Loucy (cell line): ENCODE results near the gene ADAMTS15.

Experiments used
- EZH2phosphoT487 ChIP-seq: fragments of 200-600 bp; IDR thresholded peaks from 2 replicates; pipeline ENCODE4 v1.6.1; 2018; ENCODE audit warnings: antibody characterized with exemption, mild to moderate bottlenecking, moderate library complexity, borderline replicate concordance
- TF ChIP-seq, protein P1 (sequence below): fragments of 200-600 bp; sonication (generic); conservative IDR thresholded peaks from 2 replicates; pipeline ENCODE4 v1.5.1; 2014; ENCODE audit warnings: mild to moderate bottlenecking, antibody characterized with exemption, low read length

DNA sequence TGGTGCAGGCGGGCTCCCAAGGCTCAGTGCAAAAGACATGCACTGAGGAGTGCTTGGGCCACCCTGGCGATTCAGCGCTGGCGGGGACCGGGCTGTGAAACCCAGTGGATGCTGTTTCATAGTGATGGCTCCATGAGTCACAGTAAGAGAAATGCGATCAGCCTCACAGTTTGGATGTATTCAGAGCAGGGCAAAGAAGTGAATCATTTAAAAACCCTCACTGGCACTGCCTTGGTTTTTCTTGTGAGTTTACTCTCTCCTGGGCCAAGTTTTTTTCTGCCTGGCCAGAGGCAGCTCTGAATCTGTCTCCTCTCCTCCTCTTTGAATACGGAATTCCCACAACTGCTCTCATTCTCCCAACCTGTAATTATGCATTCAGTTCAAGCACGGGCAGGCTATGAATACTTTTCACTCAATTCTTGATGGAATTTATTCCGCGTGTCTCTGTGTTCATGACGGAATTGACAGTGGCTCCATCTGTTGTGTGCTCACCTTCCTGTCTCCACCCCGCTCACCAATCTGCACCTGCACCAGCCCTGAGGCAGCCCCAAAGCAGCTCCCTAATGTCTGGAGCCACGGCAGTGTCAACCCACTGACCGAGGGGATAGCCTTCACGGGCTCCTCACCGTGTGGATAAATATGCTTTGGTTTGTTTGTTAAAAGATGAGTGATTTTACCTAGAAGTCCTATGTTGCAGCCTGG is 34.9 kb upstream of the ADAMTS15 start:
- TF ChIP-seq, protein P1, sequence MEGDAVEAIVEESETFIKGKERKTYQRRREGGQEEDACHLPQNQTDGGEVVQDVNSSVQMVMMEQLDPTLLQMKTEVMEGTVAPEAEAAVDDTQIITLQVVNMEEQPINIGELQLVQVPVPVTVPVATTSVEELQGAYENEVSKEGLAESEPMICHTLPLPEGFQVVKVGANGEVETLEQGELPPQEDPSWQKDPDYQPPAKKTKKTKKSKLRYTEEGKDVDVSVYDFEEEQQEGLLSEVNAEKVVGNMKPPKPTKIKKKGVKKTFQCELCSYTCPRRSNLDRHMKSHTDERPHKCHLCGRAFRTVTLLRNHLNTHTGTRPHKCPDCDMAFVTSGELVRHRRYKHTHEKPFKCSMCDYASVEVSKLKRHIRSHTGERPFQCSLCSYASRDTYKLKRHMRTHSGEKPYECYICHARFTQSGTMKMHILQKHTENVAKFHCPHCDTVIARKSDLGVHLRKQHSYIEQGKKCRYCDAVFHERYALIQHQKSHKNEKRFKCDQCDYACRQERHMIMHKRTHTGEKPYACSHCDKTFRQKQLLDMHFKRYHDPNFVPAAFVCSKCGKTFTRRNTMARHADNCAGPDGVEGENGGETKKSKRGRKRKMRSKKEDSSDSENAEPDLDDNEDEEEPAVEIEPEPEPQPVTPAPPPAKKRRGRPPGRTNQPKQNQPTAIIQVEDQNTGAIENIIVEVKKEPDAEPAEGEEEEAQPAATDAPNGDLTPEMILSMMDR, result no peak
- no peak for TF ChIP-seq EZH2phosphoT487
